ENCODE measurements around the gene LRMDA.

DNA sequence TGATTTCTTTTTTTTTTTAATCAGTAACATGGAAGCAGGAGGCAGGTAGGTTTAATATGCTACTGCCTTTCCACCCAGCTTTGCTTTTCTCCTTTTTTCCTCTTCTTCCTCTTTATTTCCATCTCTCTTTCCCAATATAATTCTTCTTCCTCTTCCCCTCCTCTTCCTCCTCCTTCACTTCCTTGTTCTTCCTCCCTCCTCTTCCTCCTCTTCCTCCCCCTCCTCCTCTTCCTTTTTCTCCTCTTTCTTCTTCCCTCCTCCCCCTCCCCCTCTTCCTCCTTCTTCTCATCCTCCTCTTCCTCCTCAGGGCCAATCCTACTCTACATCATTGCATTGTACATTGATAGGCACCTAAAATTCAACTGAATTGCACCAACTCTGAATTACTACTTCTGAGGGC lies 41.2 kb upstream of the LRMDA start:
- TF ChIP-seq, protein P1, sequence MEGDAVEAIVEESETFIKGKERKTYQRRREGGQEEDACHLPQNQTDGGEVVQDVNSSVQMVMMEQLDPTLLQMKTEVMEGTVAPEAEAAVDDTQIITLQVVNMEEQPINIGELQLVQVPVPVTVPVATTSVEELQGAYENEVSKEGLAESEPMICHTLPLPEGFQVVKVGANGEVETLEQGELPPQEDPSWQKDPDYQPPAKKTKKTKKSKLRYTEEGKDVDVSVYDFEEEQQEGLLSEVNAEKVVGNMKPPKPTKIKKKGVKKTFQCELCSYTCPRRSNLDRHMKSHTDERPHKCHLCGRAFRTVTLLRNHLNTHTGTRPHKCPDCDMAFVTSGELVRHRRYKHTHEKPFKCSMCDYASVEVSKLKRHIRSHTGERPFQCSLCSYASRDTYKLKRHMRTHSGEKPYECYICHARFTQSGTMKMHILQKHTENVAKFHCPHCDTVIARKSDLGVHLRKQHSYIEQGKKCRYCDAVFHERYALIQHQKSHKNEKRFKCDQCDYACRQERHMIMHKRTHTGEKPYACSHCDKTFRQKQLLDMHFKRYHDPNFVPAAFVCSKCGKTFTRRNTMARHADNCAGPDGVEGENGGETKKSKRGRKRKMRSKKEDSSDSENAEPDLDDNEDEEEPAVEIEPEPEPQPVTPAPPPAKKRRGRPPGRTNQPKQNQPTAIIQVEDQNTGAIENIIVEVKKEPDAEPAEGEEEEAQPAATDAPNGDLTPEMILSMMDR (IDR thresholded peaks at IDR 0.05), result no peak
- no peak for TF ChIP-seq POLR2A (IDR thresholded peaks at IDR 0.05)
